DOHH2 (cell line): ENCODE measurements around the gene HYAL2.
A peak's percentile ranks its signal among the peaks of the same experiment; 100 is the strongest.

Experiments used
- H3F3A ChIP-seq: fragments of 200-600 bp; sonication (generic), shearing (Covaris generic); 2 replicates; pipeline ENCODE4 v1.6.0; 2016; ENCODE audit warnings: antibody characterized with exemption, mild to moderate bottlenecking; ENCODE audit not compliant: control insufficient read depth, insufficient read depth
- H3K27ac ChIP-seq: fragments of 200-600 bp; sonication (generic); 2 replicates; pipeline ENCODE4 v1.5.1; 2014; ENCODE audit warnings: low read depth, mild to moderate bottlenecking, low read length, moderate library complexity
- H3K27me3 ChIP-seq: fragments of 200-600 bp; sonication (generic); 2 replicates; pipeline ENCODE4 v1.6.1; 2014; ENCODE audit warnings: mild to moderate bottlenecking, low read length, mixed read lengths; ENCODE audit not compliant: control insufficient read depth
- H3K36me3 ChIP-seq: fragments of 200-600 bp; sonication (generic); 2 replicates; pipeline ENCODE4 v1.6.1; 2014; ENCODE audit warnings: mild to moderate bottlenecking, low read length, moderate library complexity, mixed read lengths; ENCODE audit not compliant: control insufficient read depth
- H3K4me1 ChIP-seq: fragments of 200-600 bp; sonication (generic); 2 replicates; pipeline ENCODE4 v1.6.1; 2014; ENCODE audit warnings: mild to moderate bottlenecking, low read length, mixed read lengths; ENCODE audit not compliant: control insufficient read depth
- H3K4me2 ChIP-seq: fragments of 200-600 bp; sonication (generic); 2 replicates; pipeline ENCODE4 v1.6.0; 2014; ENCODE audit warnings: mild to moderate bottlenecking, low read length, moderate library complexity
- H3K4me3 ChIP-seq: fragments of 200-600 bp; sonication (generic); 2 replicates; pipeline ENCODE4 v1.5.1; 2014; ENCODE audit warnings: mild to moderate bottlenecking, low read length, mixed read lengths
- H3K79me2 ChIP-seq: fragments of 200-600 bp; sonication (generic); 2 replicates; pipeline ENCODE4 v1.6.1; 2014; ENCODE audit warnings: mild to moderate bottlenecking, low read length, mixed read lengths; ENCODE audit not compliant: control insufficient read depth
- H3K9me2 ChIP-seq: fragments of 200-600 bp; sonication (generic); replicated peaks from 2 replicates; pipeline ENCODE4 v1.6.1; 2014; ENCODE audit warnings: mild to moderate bottlenecking, low read length, mixed read lengths; ENCODE audit not compliant: control insufficient read depth
- H3K9me3 ChIP-seq: fragments of 200-600 bp; sonication (generic); 2 replicates; pipeline ENCODE4 v1.6.1; 2014; ENCODE audit warnings: antibody characterized with exemption, low read length, mixed read lengths; ENCODE audit not compliant: control insufficient read depth, insufficient read depth
- H4K20me1 ChIP-seq: fragments of 200-600 bp; sonication (generic); 2 replicates; pipeline ENCODE4 v1.6.0; 2014; ENCODE audit warnings: low read depth, mild to moderate bottlenecking, antibody characterized with exemption, low read length, moderate library complexity; ENCODE audit not compliant: control insufficient read depth, insufficient read depth
- EZH2phosphoT487 ChIP-seq: fragments of 200-600 bp; sonication (generic); IDR thresholded peaks from 2 replicates; pipeline ENCODE4 v1.6.1; 2017; ENCODE audit warnings: borderline replicate concordance, mild to moderate bottlenecking, antibody characterized with exemption, low read length, moderate library complexity, mixed read lengths
- TF ChIP-seq, protein P1 (sequence below): fragments of 200-600 bp; sonication (generic); IDR thresholded peaks from one replicate; pipeline ENCODE4 v1.5.1; 2014; ENCODE audit warnings: antibody characterized with exemption, mild to moderate bottlenecking, low read depth, low read length; ENCODE audit not compliant: poor library complexity, severe bottlenecking

HYAL2 gene

GRCh38 chr3:50355829-50356552, 33.4 kb upstream of the HYAL2 start:
- Histone ChIP-seq H3K4me2 (peak overlapping the region; percentile 79), H3K9me2 (no peaks in the 10 kb centered on the region), H3K36me3 (peaks cover 58% of the 10 kb centered on the region), H3F3A (0 out of 2 replicates have a peak, but pooled peaks cover 4% of the 10 kb centered on the region), H3K4me1 (peaks cover 42% of the 10 kb centered on the region), H3K4me3 (peak overlapping the region; percentile 92), H3K9me3 (no peaks in the 10 kb centered on the region), H3K27ac (no peak overlapping the region), H4K20me1 (peaks cover 23% of the 10 kb centered on the region), H3K79me2 (peaks cover 60% of the 10 kb centered on the region), H3K27me3 (no peaks in the 10 kb centered on the region)
- TF ChIP-seq, protein P1, sequence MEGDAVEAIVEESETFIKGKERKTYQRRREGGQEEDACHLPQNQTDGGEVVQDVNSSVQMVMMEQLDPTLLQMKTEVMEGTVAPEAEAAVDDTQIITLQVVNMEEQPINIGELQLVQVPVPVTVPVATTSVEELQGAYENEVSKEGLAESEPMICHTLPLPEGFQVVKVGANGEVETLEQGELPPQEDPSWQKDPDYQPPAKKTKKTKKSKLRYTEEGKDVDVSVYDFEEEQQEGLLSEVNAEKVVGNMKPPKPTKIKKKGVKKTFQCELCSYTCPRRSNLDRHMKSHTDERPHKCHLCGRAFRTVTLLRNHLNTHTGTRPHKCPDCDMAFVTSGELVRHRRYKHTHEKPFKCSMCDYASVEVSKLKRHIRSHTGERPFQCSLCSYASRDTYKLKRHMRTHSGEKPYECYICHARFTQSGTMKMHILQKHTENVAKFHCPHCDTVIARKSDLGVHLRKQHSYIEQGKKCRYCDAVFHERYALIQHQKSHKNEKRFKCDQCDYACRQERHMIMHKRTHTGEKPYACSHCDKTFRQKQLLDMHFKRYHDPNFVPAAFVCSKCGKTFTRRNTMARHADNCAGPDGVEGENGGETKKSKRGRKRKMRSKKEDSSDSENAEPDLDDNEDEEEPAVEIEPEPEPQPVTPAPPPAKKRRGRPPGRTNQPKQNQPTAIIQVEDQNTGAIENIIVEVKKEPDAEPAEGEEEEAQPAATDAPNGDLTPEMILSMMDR = no peak
- TF ChIP-seq EZH2phosphoT487 = no peak

GRCh38 chr3:50354850-50355249, 32.3 kb upstream of the HYAL2 start:
- peaks cover 23% of the 10 kb centered on the region for H4K20me1 ChIP-seq

GRCh38 chr3:50354186-50354764, 31.7 kb upstream of the HYAL2 start:
- H3K4me1 ChIP-seq = peaks cover 49% of the 10 kb centered on the region
- 0 out of 2 replicates have a peak, but pooled peaks cover 4% of the 10 kb centered on the region for H3F3A ChIP-seq
- no peak for TF ChIP-seq EZH2phosphoT487
- TF ChIP-seq, protein P1 = no peak
- no peak overlapping the region for H3K27ac ChIP-seq
- peaks cover 60% of the 10 kb centered on the region for H3K36me3 ChIP-seq
- H3K9me3 ChIP-seq = no peaks in the 10 kb centered on the region
- no peaks in the 10 kb centered on the region for H3K9me2 ChIP-seq
- H4K20me1 ChIP-seq = peaks cover 23% of the 10 kb centered on the region
- no peak overlapping the region for H3K4me2 ChIP-seq
- H3K79me2 ChIP-seq = peaks cover 72% of the 10 kb centered on the region
- no peak overlapping the region for H3K4me3 ChIP-seq
- H3K27me3 ChIP-seq = no peaks in the 10 kb centered on the region

More at GRCh38 chr3:50354850-50355249, 32.3 kb upstream of the HYAL2 start:
- peaks cover 67% of the 10 kb centered on the region for H3K79me2 ChIP-seq
- TF ChIP-seq EZH2phosphoT487 = no peak
- TF ChIP-seq, protein P1 = no peak
- 0 out of 2 replicates have a peak, but pooled peaks cover 4% of the 10 kb centered on the region for H3F3A ChIP-seq
- H3K4me2 ChIP-seq = no peak overlapping the region
- H3K27ac ChIP-seq = no peak overlapping the region
- no peaks in the 10 kb centered on the region for H3K9me3 ChIP-seq
- no peak overlapping the region for H3K4me3 ChIP-seq
- no peaks in the 10 kb centered on the region for H3K9me2 ChIP-seq
- peaks cover 47% of the 10 kb centered on the region for H3K4me1 ChIP-seq
- peaks cover 58% of the 10 kb centered on the region for H3K36me3 ChIP-seq
- no peaks in the 10 kb centered on the region for H3K27me3 ChIP-seq
